HG02840 (cell line): ENCODE data around the gene ZCCHC3.
"Not testable (repeated sequence)": the region's sequence is repeated elsewhere in the genome, so short reads cannot be mapped to it uniquely, and the experiment has no call there.

Experiments used
- ATAC-seq: cut with Tn5 transposase; IDR thresholded peaks from one replicate; pipeline ENCODE4 v1.9.1; 2021; ENCODE audit warnings: mild to moderate bottlenecking, moderate library complexity, moderate number of reproducible peaks; ENCODE audit not compliant: unreplicated experiment, low FRiP score

ZCCHC3 gene, protein sequence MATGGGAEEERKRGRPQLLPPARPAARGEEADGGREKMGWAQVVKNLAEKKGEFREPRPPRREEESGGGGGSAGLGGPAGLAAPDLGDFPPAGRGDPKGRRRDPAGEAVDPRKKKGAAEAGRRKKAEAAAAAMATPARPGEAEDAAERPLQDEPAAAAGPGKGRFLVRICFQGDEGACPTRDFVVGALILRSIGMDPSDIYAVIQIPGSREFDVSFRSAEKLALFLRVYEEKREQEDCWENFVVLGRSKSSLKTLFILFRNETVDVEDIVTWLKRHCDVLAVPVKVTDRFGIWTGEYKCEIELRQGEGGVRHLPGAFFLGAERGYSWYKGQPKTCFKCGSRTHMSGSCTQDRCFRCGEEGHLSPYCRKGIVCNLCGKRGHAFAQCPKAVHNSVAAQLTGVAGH

DNA sequence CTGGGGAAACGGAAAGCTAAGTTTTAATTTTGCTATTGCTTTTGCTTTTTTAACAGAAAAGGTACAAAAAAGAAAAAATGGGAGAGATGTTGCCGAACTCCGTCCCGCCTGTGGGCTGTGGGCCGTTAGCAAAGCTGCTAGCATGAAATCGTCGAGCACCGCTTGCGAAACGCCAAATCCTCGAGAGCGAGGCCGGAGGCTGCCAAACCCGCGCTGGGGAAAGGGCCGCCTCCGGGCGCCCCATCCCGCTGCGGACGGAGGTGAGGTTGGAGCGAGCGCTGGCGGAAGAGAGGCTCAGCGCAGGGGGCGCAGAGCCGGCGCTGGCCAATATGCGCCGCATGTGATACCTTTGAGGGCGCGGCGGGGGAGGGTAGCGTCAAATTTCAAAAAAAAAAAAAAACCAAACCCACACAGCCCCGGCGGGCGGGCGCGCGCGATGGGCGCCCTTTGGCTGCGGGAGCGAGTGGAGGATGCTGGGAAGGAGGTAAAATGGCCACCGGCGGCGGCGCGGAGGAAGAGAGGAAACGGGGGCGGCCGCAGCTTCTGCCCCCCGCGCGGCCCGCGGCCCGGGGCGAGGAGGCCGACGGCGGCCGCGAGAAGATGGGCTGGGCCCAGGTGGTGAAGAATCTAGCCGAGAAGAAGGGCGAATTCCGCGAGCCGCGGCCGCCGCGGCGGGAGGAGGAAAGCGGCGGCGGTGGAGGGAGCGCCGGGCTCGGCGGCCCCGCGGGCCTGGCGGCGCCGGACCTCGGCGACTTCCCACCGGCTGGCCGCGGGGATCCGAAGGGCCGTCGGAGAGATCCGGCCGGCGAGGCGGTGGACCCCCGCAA is at the start of gene ZCCHC3:
Gene ZCCHC3, plus strand, starts transcription at position 473 of the 827 bp plus-strand sequence. Its CDS starts 17 bp downstream, at position 490.
- peak; percentile 81 for ATAC-seq

DNA sequence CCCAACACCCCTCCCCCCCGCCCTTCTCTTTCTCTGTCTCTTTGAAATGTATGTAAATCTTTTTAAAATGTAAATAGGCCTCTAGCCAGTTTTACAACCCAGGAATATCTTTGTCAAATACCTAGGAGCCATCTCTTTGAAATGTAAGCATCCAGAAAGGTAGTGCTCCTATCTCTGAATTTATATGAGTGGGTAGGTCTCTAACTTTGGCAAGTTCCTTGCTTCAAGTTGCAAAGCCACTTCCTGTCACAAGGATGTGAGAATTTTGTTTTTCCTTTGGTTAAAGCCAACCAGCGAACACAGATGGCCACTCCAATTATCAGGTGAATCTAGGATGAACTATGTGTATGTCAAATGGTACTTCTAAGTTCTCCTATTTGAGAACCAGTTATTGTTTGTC is 46.0 kb upstream of the ZCCHC3 start:
- no peak for ATAC-seq

DNA sequence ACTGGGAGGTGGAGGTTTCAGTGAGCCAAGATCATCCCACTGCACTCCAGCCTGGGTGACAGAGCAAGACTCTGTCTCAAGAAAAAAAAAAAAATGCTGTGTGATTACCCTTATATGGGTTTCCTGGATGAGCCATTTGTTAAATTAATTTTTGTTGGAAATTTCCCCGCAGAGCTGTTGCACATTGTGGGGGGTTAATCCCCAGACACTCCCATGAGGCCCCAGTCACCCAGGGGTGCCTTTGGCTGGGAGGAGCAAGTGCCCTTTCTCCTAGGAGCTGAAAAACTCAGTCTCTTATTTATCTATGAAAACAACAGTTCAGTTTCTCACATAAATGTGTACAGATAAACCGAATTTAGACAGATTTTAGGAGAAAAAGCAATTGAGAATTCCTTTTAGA is 44.6 kb upstream of the ZCCHC3 start:
- no peak for ATAC-seq

DNA sequence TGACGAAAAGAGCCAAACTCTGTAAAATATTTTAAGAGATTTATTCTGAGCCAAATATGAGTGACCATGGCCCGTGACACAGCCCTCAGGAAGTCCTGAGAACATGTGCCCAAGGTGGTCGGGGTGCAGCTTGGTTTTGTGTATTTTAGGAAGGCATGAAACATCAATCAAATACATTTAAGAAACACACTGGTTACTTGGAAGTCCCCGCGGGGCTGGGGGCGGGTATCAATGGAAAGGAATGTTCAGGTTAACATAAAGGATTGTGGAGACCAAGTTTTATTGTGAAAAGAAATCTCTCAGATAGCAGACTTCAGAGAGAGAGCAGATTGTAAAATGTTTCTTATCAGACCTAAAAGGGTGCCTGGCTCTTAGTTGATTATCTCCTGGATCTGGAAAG is 43.9 kb upstream of the ZCCHC3 start:
- not testable (repeated sequence) for ATAC-seq

DNA sequence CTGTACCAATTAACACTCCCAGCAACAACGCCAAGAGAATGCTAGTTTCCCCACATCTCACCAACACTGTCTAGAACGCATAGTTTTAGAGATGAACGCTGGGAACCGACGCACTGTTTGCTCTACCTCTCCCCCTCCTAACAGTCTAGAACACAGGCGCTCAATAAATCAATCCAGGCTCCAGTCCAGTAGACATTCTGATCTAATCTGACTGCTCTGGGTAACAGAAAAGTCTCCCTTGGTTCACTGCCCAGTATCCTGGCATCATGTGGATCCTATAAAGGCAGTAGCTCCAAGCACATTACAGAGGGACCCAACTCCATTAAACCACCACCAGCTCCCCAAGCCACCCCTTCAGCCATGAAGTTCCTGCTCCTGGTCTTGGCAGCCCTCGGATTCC is 40.0 kb upstream of the ZCCHC3 start, which contains the start of gene DEFB132:
Gene DEFB132, plus strand, starts transcription at position 306 of the 400 bp plus-strand sequence. Its CDS starts 55 bp downstream, at position 361.
- no peak for ATAC-seq

DNA sequence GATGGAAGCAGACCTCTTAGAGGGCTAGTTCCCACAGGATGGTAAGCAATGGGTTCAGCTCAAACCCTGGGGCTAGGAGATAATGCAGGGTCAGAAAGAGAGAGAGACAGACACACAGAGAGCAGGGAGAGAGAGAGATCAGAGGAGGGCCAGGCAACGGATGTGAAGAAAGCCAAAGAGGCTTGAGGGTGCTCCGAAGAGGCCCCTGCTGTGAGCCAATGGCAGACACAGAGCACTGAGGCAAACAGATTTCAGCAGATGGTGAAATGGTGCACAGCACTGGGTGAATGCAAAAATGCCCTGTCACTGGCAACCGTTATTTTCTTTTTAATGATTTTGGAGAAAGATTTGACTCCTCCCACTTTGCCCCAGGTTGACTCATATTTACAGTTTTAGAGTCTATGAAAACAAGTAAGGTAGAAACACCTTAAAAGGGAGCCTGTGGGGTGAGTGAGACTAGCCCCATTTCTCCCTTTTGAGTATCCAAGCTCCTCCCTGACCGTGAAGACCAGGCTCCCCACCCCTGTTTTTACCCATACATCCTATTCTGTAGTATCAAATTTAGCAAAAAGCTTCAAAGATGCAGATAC is 39.0 kb upstream of the ZCCHC3 start:
- ATAC-seq = no peak

DNA sequence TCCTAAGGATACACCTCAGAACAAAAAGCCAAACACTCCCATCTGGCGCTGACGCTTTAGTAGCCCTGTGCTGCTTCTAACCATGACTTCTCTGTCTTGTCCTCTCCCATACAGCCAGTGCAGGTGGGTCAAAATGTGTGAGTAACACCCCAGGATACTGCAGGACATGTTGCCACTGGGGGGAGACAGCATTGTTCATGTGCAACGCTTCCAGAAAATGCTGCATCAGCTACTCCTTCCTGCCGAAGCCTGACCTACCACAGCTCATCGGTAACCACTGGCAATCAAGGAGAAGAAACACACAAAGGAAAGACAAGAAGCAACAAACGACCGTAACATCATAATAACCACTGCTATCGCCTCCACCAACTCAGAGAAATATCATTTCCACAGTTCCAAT is 38.4 kb upstream of the ZCCHC3 start:
- ATAC-seq = no peak

DNA sequence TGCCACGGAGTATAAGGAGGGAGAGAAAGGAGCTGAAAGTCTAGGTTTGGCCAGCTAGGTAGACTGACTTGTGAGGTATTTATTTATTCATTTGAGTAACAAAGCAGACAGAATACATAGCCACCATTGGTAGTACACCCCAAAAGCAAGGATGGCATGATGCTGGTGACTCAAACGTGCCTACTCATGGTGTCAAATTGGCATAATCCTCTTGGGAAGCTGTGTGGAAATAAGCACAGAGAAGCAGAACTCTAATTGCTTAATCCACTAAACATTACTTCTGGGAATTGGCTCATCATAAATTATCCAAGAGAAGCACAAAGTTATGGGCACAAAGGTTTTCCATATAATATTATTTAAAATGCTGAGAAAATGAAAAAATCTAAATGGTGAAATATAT is 37.4 kb upstream of the ZCCHC3 start:
- no peak for ATAC-seq

DNA sequence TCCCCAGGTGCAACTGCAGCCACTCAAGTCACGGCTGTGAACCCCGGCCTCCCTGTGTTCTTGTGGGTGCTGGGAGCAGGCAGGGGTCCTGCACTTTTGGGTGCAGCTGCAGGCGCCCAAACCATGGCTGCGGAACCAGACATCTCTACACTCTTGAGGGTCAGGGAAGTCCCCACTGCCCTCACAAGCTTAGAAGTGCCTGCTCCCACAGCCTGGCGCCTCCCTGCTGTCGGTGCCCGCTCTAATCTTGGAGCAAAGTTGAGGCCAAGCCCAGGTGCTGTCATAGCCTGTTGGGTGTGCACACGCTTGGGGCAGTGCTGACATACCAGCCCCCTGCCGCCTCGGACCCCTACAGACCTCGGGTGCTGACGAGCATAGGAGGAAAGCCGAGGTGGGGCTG is 33.7 kb upstream of the ZCCHC3 start:
- ATAC-seq = no peak

DNA sequence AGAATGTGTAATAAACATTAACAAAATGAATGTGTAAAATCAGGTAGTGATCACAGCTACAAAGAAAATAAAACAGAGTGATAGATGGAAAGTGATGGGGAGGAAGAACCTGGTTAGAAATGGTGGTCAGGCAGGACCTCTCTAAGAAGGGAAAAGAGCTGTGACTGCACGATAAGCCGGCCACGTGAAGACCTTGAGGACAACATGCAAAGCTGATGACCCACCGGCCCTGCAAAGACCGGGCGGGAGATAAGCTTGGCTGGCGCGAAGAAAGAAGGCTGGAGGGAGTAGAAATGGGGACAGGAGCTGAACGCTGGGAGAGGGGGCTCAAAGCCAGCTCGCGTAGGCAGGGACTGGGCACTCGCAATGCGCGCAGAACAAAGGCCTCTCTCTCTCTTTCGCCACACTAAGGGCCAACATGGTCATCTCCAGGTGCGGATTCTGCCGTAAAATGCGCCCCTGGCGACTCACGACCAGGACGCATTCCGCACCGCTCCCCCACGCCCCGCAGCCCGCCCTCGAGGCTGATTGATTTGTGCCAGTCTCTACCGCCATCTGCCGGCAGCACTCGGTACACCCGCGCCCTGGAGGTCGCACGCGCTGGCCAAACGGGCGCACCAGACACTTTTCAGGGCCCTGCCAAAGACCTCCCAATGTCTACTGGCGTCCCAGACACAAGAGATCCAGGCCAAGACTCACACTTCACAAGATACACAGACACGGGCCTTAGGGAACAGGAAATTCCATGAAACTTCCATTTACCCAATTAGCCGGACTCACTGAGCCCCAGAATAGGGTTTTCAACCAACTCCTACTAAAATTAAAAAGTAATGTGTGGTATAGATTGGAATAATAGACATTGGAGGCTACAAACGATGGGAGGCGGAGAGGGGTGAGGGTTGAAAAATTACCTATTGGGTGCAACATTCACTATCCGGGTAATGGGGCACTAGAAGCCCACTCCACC is 30.5 kb upstream of the ZCCHC3 start:
- peak; percentile 71 for ATAC-seq

DNA sequence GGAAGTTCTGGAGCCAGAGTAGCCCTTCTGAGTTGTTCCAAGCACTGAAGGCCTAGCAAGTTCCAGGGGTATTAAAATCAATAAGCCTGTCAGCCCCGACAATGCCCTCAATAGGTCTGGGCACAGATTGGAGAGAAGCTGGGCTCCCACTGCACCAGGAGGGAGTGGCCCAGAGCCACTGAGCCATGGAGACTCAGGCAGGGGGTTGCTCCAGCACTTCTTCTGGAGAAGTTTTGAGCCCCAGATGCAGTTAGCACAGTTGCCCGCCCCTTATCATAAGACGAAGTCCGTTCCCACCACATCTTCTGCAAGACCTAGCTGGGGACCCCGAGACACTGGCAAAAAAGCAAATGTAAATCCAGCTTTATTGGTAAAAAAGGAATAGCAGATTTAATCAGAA is 26.9 kb upstream of the ZCCHC3 start:
- no peak for ATAC-seq

DNA sequence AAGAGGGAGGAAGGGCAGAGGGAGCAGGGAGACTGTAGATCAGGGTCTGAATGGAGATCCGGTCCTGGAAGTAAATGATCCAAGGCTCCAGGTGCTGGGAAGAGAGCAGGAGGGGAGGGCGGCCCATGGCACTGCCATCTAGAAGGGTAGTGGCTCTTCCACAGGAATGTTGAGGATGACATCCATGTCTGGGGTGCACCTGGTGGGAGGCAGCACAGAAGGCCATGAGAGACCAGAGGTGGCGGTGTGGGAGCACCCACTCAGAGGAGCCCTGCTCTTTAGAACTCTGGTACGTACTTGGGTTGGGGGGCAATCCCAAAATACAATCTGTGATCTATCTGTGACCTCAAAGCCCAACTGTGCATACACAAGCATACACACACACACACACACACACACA is 26.3 kb upstream of the ZCCHC3 start:
- ATAC-seq = no peak

DNA sequence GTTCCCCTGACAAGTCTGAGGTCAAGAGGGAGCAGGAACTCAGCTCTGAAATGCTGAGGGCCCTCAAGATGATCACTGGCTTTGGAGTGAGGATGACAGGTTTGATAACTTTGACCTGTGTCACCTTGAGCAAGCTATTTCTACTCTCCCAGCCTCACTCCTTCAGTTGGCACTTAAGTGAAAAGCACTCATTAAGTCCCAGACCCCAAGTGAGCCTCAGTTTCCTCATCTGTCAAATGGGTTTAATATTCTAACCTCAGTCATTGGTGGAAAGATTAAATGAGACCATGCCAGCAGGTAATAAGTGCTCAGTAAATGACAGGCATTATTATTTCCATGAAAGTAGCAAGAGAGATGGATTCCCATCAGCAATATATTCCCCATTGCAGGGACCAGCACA is 25.8 kb upstream of the ZCCHC3 start:
- no peak for ATAC-seq

DNA sequence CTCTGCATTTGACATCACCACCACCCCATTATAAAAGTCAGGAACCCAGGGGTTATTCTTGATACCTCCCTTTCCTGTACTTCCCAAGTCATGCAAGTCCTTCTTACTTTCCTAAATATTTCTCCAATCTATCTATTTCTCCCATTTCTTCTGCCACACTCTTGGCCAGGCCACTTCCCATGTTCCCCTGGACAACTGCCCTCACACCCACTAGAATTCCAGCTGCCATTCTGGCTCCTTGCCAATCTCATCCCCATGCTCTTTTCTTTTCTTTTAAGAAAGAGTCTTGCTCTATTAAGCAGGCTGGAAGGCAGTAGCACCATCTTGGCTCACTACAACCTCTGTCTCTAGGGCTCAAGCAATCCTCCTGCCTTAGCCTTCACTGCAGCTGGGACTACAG is 24.7 kb upstream of the ZCCHC3 start:
- no peak for ATAC-seq

DNA sequence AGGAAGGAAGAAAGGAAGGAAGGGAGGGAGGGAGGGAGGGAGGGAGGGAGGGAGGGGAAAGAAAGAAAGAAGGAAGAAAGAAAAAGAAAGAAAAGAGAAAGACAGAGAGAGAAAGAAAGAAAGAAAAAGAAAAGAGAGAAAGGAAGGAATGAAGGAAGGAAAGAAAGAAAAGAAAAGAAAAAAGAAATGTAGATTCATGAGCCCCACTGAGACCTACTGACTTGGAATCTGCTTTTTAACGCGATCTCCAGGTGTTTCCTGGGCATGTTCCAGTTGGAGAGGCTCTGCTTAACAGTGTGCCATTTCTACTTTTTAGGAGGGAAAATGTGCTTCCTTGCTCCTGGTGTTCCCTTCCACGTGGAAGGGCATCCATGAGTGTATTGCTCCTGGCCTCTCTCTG is 23.5 kb upstream of the ZCCHC3 start:
- no peak for ATAC-seq

DNA sequence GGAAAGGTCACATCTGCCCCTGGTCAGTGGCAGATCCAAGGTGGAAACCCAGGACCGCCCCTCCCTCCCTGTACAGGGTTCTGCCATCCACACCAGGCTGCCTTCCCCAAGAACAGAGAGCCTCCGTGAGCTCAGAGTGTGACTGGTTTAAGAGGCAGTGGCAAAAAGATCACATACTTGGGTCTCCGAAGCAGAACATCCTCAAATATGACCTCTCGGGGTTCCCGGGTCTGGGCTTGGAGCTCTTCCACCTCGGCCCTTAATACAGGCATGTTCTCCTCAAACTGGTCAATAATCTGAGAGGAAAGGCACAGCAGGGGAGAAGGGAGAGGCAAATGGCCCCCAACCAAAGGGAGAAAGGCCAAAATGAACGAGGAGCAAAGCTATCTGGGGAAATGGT is 21.6 kb upstream of the ZCCHC3 start:
- no peak for ATAC-seq

DNA sequence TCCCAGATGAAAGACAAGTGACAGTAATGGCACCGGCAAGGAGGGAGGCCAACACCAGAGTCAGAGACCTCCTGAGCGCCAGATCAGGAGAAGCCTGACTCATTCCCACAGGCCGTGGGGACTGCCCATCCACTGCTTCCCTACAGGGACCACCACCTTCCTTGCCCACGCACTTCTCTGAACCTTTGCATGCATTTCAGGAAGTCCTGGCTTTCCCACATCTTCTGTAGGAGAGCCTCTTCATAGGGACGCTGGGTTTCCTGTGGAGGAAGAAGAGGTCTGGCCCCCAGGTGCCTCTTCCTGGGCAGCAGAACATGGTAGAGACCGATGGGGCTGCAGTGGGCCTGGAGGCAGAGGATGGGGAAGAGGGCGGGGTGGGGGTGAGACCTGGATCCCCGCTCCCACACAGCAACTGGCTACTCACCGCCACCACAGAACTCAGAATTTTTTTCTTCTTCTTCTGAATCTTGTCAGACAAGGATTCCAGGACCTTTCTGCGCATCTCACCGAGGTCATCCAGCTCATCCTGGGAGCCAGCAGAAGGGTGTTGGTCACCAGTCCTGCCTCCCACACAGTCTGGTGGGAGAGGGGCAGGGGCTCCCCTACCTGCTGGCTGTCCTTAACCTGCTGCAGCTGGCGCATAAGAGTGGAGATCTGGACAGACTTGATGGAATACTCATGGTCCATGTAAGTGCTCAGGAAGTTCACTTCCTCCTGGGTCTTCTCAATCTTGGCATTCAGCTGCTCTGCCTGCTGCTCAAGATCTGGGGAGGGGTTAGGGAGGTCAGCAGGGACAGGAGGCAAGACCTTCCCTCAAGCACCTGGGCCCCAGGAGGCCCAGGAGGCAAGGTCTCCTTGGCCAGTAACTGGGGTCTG is 20.5 kb upstream of the ZCCHC3 start:
- no peak for ATAC-seq

DNA sequence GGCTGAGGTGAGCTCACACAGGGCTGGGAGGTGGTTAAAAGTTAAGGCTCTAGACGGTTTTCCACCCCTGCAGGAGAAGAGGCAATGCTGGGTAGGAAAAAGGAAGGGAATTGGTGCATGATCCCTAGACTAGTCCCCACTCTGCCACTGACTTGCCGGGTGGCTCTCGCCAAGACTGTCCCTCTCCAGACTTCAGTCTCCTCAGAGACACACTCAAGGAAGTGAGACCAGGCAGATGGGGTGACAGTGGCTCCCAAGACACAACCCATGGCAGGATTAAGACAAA is 19.9 kb upstream of the ZCCHC3 start:
- no peak for ATAC-seq

DNA sequence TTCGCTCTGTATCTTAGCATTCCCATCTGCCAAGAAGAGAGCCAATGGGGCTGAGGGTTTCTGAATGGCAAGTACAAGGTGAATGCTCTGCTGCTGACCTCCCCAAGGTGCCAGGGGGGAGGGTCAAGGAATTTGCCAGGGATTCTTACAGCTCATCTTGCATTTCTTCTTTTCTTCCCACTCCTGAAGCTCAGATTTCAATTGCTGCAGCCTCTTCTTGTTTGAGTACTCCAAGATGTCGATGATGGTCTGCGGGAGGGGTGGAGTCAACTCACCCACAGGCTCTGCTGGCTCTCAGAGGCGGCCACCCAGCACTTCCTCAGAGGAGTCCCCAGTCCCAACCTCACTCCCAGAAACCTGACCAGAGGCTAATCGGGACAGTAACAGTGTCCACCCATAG is 19.2 kb upstream of the ZCCHC3 start:
- no peak for ATAC-seq
